HG03139 (cell line): ENCODE data around the gene PARVA.

Source experiments
- ATAC-seq: cut with Tn5 transposase; IDR thresholded peaks from one replicate; pipeline ENCODE4 v1.9.1; 2021; ENCODE audit not compliant: unreplicated experiment

The PARVA gene

GRCh38 chr11:12430351-12430750, 53.0 kb downstream of the PARVA start:
- ATAC-seq: no peak

- ATAC-seq: no peak
Observed at GRCh38 chr11:12430954-12431595, 53.7 kb downstream of the PARVA start.

- ATAC-seq: no peak
Observed at GRCh38 chr11:12432507-12432906, 55.1 kb downstream of the PARVA start.

- ATAC-seq: no peak
Observed at GRCh38 chr11:12433121-12433520, 55.8 kb downstream of the PARVA start.

GRCh38 chr11:12433571-12434324, 56.4 kb downstream of the PARVA start:
- ATAC-seq: no peak

- ATAC-seq: no peak
Observed at GRCh38 chr11:12434325-12434654, 56.9 kb downstream of the PARVA start.

GRCh38 chr11:12435264-12435663, 57.9 kb downstream of the PARVA start:
- ATAC-seq: no peak

GRCh38 chr11:12436266-12436665, 58.9 kb downstream of the PARVA start:
- no peak for ATAC-seq

- no peak for ATAC-seq
Observed at GRCh38 chr11:12438291-12438690, 60.9 kb downstream of the PARVA start.

- ATAC-seq: no peak
Observed at GRCh38 chr11:12439615-12440014, 62.2 kb downstream of the PARVA start.

GRCh38 chr11:12440565-12440964, 63.2 kb downstream of the PARVA start:
- no peak for ATAC-seq

- no peak for ATAC-seq
Observed at GRCh38 chr11:12441231-12441861, 64.0 kb downstream of the PARVA start.

- ATAC-seq: no peak
Observed at GRCh38 chr11:12444601-12445000, 67.2 kb downstream of the PARVA start.

- ATAC-seq: no peak
Observed at GRCh38 chr11:12445001-12445400, 67.6 kb downstream of the PARVA start.

GRCh38 chr11:12446863-12447262, 69.5 kb downstream of the PARVA start:
- no peak for ATAC-seq

- ATAC-seq: no peak
Observed at GRCh38 chr11:12448131-12448939, 71.0 kb downstream of the PARVA start.

- ATAC-seq: no peak
Observed at GRCh38 chr11:12449961-12450715, 72.8 kb downstream of the PARVA start.

GRCh38 chr11:12451179-12451814, 73.9 kb downstream of the PARVA start:
- no peak for ATAC-seq

GRCh38 chr11:12453243-12453642, 75.9 kb downstream of the PARVA start:
- no peak for ATAC-seq

- ATAC-seq: no peak
Observed at GRCh38 chr11:12454782-12455181, 77.4 kb downstream of the PARVA start.
